Neural cell (in vitro differentiated cells): ENCODE data around the gene NFKBIL1. TPM values are rescaled to one million over a fixed set of nuclear protein-coding genes. Genes with fewer than 3 reads are reported as not detected.

Experiments
- H2AFZ ChIP-seq: fragments of 200-600, 300-800 bp; sonication (generic), shearing (Covaris generic); 2 replicates; pipeline ENCODE4 v1.6.0; 2014; ENCODE audit warnings: low read depth, mild to moderate bottlenecking, antibody characterized with exemption, low read length, moderate library complexity
- H3F3A ChIP-seq: fragments of 200-600 bp; shearing (Covaris generic); 2 replicates; pipeline ENCODE4 v1.6.1; 2016; ENCODE audit warnings: mild to moderate bottlenecking, moderate library complexity, mixed read lengths, antibody characterized with exemption, low read length; ENCODE audit not compliant: insufficient read depth, poor library complexity, severe bottlenecking
- H3K27ac ChIP-seq: fragments of 200-600, 300-800 bp; sonication (generic), shearing (Covaris generic); 2 replicates; pipeline ENCODE4 v1.5.1; 2014; ENCODE audit warnings: mild to moderate bottlenecking, low read length, moderate library complexity
- H3K27me3 ChIP-seq: fragments of 300-800, 200-600 bp; sonication (generic), shearing (Covaris generic); 2 replicates; pipeline ENCODE4 v1.6.0; 2014; ENCODE audit warnings: mild to moderate bottlenecking, low read depth, low read length, moderate library complexity; ENCODE audit not compliant: insufficient read depth
- H3K36me3 ChIP-seq: fragments of 300-800, 200-600 bp; sonication (generic), shearing (Covaris generic); 2 replicates; pipeline ENCODE4 v1.5.1; 2014; ENCODE audit warnings: mild to moderate bottlenecking, antibody characterized with exemption, low read length, moderate library complexity; ENCODE audit not compliant: insufficient read depth
- H3K4me2 ChIP-seq: fragments of 300-800, 200-600 bp; sonication (generic), shearing (Covaris generic); 2 replicates; pipeline ENCODE4 v1.6.0; 2014; ENCODE audit warnings: mild to moderate bottlenecking, low read length
- H3K4me3 ChIP-seq: fragments of 300-800, 200-600 bp; sonication (generic), shearing (Covaris generic); 2 replicates; pipeline ENCODE4 v1.5.1; 2014; ENCODE audit warnings: mild to moderate bottlenecking, low read length, moderate library complexity
- H3K79me2 ChIP-seq: fragments of 200-600 bp; shearing (Covaris generic); replicated peaks from 2 replicates; pipeline ENCODE4 v1.6.0; 2014; ENCODE audit warnings: mild to moderate bottlenecking, low read length, moderate library complexity; ENCODE audit not compliant: insufficient read depth
- H3K9ac ChIP-seq: fragments of 300-800, 200-600 bp; sonication (generic), shearing (Covaris generic); 2 replicates; pipeline ENCODE4 v1.6.1; 2016; ENCODE audit warnings: mild to moderate bottlenecking, low read length, mixed read lengths
- H3K9me2 ChIP-seq: fragments of 200-600 bp; shearing (Covaris generic); 2 replicates; pipeline ENCODE4 v1.6.1; 2016; ENCODE audit warnings: mild to moderate bottlenecking, low read length, mixed read lengths; ENCODE audit not compliant: insufficient read depth
- H3K9me3 ChIP-seq: fragments of 200-600, 300-800 bp; sonication (generic), shearing (Covaris generic); 2 replicates; pipeline ENCODE4 v1.6.1; 2016; ENCODE audit warnings: mild to moderate bottlenecking, mixed run types, low read length, moderate library complexity, mixed read lengths
- H4K20me1 ChIP-seq: fragments of 200-600 bp; shearing (Covaris generic); 2 replicates; pipeline ENCODE4 v1.6.1; 2016; ENCODE audit warnings: mild to moderate bottlenecking, mixed run types; ENCODE audit not compliant: insufficient read depth
- EP300 ChIP-seq: fragments of 450-650 bp; conservative IDR thresholded peaks from 2 replicates; pipeline ENCODE4 v1.6.1; 2014; ENCODE audit warnings: antibody characterized with exemption, mild to moderate bottlenecking, moderate library complexity; ENCODE audit not compliant: poor library complexity, severe bottlenecking
- EZH2 ChIP-seq: fragments of 200-600, 300-800 bp; shearing (Covaris generic), sonication (generic); IDR thresholded peaks from 2 replicates; pipeline ENCODE4 v1.6.1; 2014; ENCODE audit warnings: antibody characterized with exemption, low read length, borderline replicate concordance, mild to moderate bottlenecking; ENCODE audit not compliant: insufficient read depth, poor library complexity, severe bottlenecking
- MXI1 ChIP-seq: fragments of 450-650 bp; conservative IDR thresholded peaks from 2 replicates; pipeline ENCODE4 v1.6.1; 2014; ENCODE audit warnings: antibody characterized with exemption, mild to moderate bottlenecking; ENCODE audit not compliant: poor library complexity, severe bottlenecking
- POLR2AphosphoS5 ChIP-seq: IDR thresholded peaks from 2 replicates; pipeline ENCODE4 v1.6.1; 2012
- RAD21 ChIP-seq: fragments of 450-650 bp; conservative IDR thresholded peaks from 2 replicates; pipeline ENCODE4 v1.6.1; 2014; ENCODE audit warnings: antibody characterized with exemption, mild to moderate bottlenecking, moderate library complexity
- SMC3 ChIP-seq: fragments of 450-650 bp; conservative IDR thresholded peaks from 2 replicates; pipeline ENCODE4 v1.6.1; 2014; ENCODE audit warnings: antibody characterized with exemption, mild to moderate bottlenecking, moderate library complexity; ENCODE audit not compliant: poor library complexity
- TAF1 ChIP-seq: IDR thresholded peaks from 2 replicates; pipeline ENCODE4 v1.6.1; 2012; ENCODE audit warnings: low read depth
- polyA plus RNA-seq: library from polyadenylated mRNA; depleted of rRNA; stranded (reverse); fragments of >200 nt; gene quantifications from 2 replicates; pipeline ENCODE4 v1.2.3, GENCODE V29; 2014
- TF ChIP-seq, protein P1 (sequence below): fragments of 450-650 bp; IDR thresholded peaks from 2 replicates; pipeline ENCODE4 v1.5.1; 2014; ENCODE audit warnings: antibody characterized with exemption, mild to moderate bottlenecking, moderate library complexity; ENCODE audit not compliant: poor library complexity, severe bottlenecking
- TF ChIP-seq, protein P2 (sequence below): IDR thresholded peaks from 2 replicates; pipeline ENCODE4 v1.6.1; 2012; ENCODE audit warnings: borderline replicate concordance

The NFKBIL1 gene
- polyA plus RNA-seq, 1 donor from 2014 or later = 88.7 TPM

DNA sequence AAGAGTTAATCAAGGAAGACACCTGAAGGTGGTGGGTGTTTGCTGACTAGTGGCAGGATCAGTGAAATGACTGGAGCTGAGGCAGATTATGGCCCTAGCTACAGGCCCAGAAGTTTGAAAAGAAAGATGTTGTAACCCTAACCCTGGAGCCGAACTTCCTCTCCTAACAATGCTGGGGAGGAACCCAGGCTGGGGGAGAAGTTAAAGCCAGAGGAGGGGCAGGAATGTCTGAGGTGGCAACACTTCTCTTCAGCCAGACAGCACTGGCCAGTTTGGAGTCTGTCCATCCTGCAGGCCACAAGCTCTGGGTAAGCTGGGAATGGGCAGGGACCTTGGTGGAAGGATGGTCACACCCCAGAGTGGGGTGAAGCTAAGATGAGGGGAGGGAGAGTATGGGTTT is 38.6 kb downstream of the NFKBIL1 start, which contains the start of gene LST1:
TSS of gene LST1 (plus strand) at position 270 of the 400 bp plus-strand sequence. CDS start 1,023 bp downstream, outside the sequence.
- H2AFZ ChIP-seq = no peak within 1 kb of the TSS
- H3K9ac ChIP-seq = no peak within 1 kb of the TSS
- H3K27me3 ChIP-seq = peaks cover 11% of the 10 kb centered on the region
- no peak for TF ChIP-seq EZH2
- TF ChIP-seq MXI1 = no peak
- no peak for TF ChIP-seq SMC3
- TF ChIP-seq RAD21 = no peak
- no peak for TF ChIP-seq POLR2AphosphoS5
- TF ChIP-seq, protein P1, sequence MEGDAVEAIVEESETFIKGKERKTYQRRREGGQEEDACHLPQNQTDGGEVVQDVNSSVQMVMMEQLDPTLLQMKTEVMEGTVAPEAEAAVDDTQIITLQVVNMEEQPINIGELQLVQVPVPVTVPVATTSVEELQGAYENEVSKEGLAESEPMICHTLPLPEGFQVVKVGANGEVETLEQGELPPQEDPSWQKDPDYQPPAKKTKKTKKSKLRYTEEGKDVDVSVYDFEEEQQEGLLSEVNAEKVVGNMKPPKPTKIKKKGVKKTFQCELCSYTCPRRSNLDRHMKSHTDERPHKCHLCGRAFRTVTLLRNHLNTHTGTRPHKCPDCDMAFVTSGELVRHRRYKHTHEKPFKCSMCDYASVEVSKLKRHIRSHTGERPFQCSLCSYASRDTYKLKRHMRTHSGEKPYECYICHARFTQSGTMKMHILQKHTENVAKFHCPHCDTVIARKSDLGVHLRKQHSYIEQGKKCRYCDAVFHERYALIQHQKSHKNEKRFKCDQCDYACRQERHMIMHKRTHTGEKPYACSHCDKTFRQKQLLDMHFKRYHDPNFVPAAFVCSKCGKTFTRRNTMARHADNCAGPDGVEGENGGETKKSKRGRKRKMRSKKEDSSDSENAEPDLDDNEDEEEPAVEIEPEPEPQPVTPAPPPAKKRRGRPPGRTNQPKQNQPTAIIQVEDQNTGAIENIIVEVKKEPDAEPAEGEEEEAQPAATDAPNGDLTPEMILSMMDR = no peak
- no peak for TF ChIP-seq TAF1
- no peak for TF ChIP-seq EP300
- TF ChIP-seq, protein P2, sequence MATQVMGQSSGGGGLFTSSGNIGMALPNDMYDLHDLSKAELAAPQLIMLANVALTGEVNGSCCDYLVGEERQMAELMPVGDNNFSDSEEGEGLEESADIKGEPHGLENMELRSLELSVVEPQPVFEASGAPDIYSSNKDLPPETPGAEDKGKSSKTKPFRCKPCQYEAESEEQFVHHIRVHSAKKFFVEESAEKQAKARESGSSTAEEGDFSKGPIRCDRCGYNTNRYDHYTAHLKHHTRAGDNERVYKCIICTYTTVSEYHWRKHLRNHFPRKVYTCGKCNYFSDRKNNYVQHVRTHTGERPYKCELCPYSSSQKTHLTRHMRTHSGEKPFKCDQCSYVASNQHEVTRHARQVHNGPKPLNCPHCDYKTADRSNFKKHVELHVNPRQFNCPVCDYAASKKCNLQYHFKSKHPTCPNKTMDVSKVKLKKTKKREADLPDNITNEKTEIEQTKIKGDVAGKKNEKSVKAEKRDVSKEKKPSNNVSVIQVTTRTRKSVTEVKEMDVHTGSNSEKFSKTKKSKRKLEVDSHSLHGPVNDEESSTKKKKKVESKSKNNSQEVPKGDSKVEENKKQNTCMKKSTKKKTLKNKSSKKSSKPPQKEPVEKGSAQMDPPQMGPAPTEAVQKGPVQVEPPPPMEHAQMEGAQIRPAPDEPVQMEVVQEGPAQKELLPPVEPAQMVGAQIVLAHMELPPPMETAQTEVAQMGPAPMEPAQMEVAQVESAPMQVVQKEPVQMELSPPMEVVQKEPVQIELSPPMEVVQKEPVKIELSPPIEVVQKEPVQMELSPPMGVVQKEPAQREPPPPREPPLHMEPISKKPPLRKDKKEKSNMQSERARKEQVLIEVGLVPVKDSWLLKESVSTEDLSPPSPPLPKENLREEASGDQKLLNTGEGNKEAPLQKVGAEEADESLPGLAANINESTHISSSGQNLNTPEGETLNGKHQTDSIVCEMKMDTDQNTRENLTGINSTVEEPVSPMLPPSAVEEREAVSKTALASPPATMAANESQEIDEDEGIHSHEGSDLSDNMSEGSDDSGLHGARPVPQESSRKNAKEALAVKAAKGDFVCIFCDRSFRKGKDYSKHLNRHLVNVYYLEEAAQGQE = no peak
- H4K20me1 ChIP-seq = no peaks in the 10 kb centered on the region
- H3K36me3 ChIP-seq = no peaks in the 10 kb centered on the region
- no peak within 1 kb of the TSS for H3K4me2 ChIP-seq
- H3K9me2 ChIP-seq = no peaks in the 10 kb centered on the region
- H3K9me3 ChIP-seq = no peaks in the 10 kb centered on the region
- H3K79me2 ChIP-seq = no peaks in the 10 kb centered on the region
- no peak within 1 kb of the TSS for H3K4me3 ChIP-seq
- H3F3A ChIP-seq = no peaks in the 10 kb centered on the region
- H3K27ac ChIP-seq = no peak within 1 kb of the TSS

DNA sequence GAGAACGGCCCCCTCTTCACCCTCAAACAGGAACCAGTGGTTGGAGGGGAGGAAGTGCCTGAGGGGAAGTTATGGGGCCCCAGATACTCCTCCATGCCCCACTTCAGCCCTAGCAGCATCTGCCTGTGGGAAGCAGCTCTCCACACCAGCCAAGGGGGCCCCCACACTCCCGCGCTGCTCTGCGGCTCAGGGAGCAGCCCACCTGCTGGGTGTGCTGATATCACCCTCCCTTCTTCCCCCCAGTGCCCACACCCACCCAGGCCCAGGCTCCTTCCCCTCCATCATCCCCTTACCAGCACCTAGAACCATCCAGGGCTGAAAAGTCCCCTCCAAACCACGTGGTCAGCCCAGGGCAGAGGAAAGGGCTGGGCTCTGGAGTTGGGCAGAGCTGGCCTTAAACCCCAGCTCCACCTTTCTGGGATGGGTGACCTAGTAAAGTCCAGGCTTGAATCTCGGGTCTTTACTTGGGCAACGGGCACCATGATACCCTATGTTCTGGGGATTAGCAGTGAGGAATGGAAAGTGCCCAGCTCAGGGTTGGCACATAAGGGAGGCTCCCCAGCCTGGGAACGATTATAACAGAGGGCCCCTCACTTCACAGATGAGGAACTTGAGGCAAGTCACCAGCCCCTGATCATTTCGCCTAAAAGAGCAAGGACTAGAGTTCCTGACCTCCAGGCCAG is 39.3 kb downstream of the NFKBIL1 start:
- peaks cover 4% of the 10 kb centered on the region for H3K27me3 ChIP-seq
- H3K9me3 ChIP-seq = no peaks in the 10 kb centered on the region
- no peak overlapping the region for H3K27ac ChIP-seq
- no peak for TF ChIP-seq EP300
- TF ChIP-seq RAD21 = no peak
- TF ChIP-seq, protein P2 = no peak
- TF ChIP-seq POLR2AphosphoS5 = no peak
- TF ChIP-seq, protein P1 = no peak
- TF ChIP-seq SMC3 = no peak
- TF ChIP-seq TAF1 = no peak
- no peak for TF ChIP-seq MXI1
- TF ChIP-seq EZH2 = no peak
- no peaks in the 10 kb centered on the region for H3F3A ChIP-seq
- H3K9me2 ChIP-seq = no peaks in the 10 kb centered on the region
- H3K4me3 ChIP-seq = no peak overlapping the region
- H3K4me2 ChIP-seq = no peak overlapping the region
- H4K20me1 ChIP-seq = no peaks in the 10 kb centered on the region
- H3K36me3 ChIP-seq = no peaks in the 10 kb centered on the region
- H2AFZ ChIP-seq = no peak overlapping the region
- no peaks in the 10 kb centered on the region for H3K79me2 ChIP-seq
- H3K9ac ChIP-seq = no peak overlapping the region
